Measurements from ENCODE around the gene SNCA. TPM values are rescaled to one million over a fixed set of nuclear protein-coding genes. Genes with fewer than 3 reads are reported as not detected.

SNCA gene
- total and polyA plus RNA-seq, 2 of the 8 experiments (the other 6 are each of a cell fraction or from before 2014, with no cell fraction given), result 8.5 to 16.8 TPM

GRCh38 chr4:89765966-89766365 is 71.0 kb downstream of the SNCA start:
- H2AFZ ChIP-seq (ENCODE audit: low read length), result no peak overlapping the region

More at GRCh38 chr4:89765966-89766365, 71.0 kb downstream of the SNCA start:
- H4K5ac ChIP-seq (ENCODE audit: insufficient read length, low read depth, low read length), result no peak overlapping the region
- no peak overlapping the region for H2BK20ac ChIP-seq (ENCODE audit: low read length)
- H2BK5ac ChIP-seq (ENCODE audit: low read depth, low read length), result no peak overlapping the region
- no peaks in the 10 kb centered on the region for H3K79me2 ChIP-seq (ENCODE audit: control insufficient read depth in 1 of 2, insufficient read depth in 2 of 2, low read length in 2 of 2)
- H4K20me1 ChIP-seq (replicated peaks in 1 of 2; ENCODE audit: control insufficient read depth in 1 of 2, insufficient read depth in 2 of 2, low read length in 2 of 2), result no peaks in the 10 kb centered on the region
- no peak overlapping the region for H2BK120ac ChIP-seq (replicated peaks; ENCODE audit: low read depth, low read length)
- no peak overlapping the region for H4K8ac ChIP-seq (ENCODE audit: extremely low read depth, insufficient read depth, low read length)
- TF ChIP-seq JUND (IDR thresholded peaks at IDR 0.05; ENCODE audit: low read length), result no peak
- no peak overlapping the region for H3K56ac ChIP-seq (replicated peaks; ENCODE audit: insufficient read length, low read depth, low read length)
- ChIA-PET POLR2A (ENCODE audit: partially characterized antibody) (no interaction called here), CTCF (ENCODE audit: partially characterized antibody) (no interaction called here)
- FAIRE-seq (no peak), DNase-seq (ENCODE audit: low read depth in 1 of 2, low spot score in 2 of 2) (no peak)
- H3K9ac ChIP-seq (replicated peaks in 1 of 4; ENCODE audit: extremely low read depth in 1 of 4, low read depth in 3 of 4, low read length in 3 of 4), result no peak overlapping the region
- H2BK12ac ChIP-seq (ENCODE audit: low read depth, low read length), result no peak overlapping the region
- WGBS, 2 experiments (ENCODE audit: extremely low coverage in 1 of 2, insufficient coverage in 1 of 2, insufficient read length in 1 of 2, insufficient replicate concordance in 2 of 2, low coverage in 1 of 2, low lambda C conversion rate in 2 of 2, missing lambda C conversion rate in 1 of 2), result 88% methylated on average over 2 of the region's 2 CpGs; no CpG with 5 or more reads in 1 of the 2 experiments
- no peak overlapping the region for H3K27ac ChIP-seq (ENCODE audit: low read depth, low read length)
- H3K18ac ChIP-seq (ENCODE audit: extremely low read depth, low read length), result no peak overlapping the region
- no peaks in the 10 kb centered on the region for H3K79me1 ChIP-seq (ENCODE audit: low read depth, low read length)
- no peak overlapping the region for H3K4me3 ChIP-seq (ENCODE audit: extremely low read depth in 1 of 4, insufficient read depth in 2 of 4, low read depth in 3 of 4, low read length in 4 of 4)
- H3K36me3 ChIP-seq (ENCODE audit: control insufficient read depth in 2 of 4, insufficient read depth in 4 of 4, low read length in 3 of 4), result no peaks in the 10 kb centered on the region
- H3K27me3 ChIP-seq (replicated peaks in 1 of 4; ENCODE audit: control insufficient read depth in 3 of 4, extremely low read depth in 1 of 4, insufficient read depth in 3 of 4, low read length in 3 of 4), result no peaks in the 10 kb centered on the region
- H3K4me2 ChIP-seq (ENCODE audit: insufficient read depth in 1 of 2, low read depth in 2 of 2, low read length in 2 of 2), result no peak overlapping the region
- H3K9me3 ChIP-seq (ENCODE audit: insufficient read depth in 2 of 2, low read depth in 1 of 2, low read length in 1 of 2), result no peaks in the 10 kb centered on the region
- H3K23ac ChIP-seq (ENCODE audit: insufficient read length), result no peak overlapping the region
- H3K23me2 ChIP-seq (ENCODE audit: low read depth, low read length), result no peaks in the 10 kb centered on the region
- H3K14ac ChIP-seq (ENCODE audit: insufficient read length), result no peak overlapping the region
- no peak overlapping the region for H2AK5ac ChIP-seq (ENCODE audit: low read depth, low read length)
- H3K4ac ChIP-seq (replicated peaks; ENCODE audit: insufficient read length, low read depth, low read length), result no peak overlapping the region
- H4K91ac ChIP-seq (replicated peaks; ENCODE audit: insufficient read length, low read length), result no peak overlapping the region
- no peak overlapping the region for H2BK15ac ChIP-seq (ENCODE audit: low read length)
- H3K4me1 ChIP-seq (replicated peaks in 1 of 4; ENCODE audit: control insufficient read depth in 3 of 4, insufficient read depth in 4 of 4, low read length in 3 of 4), result no peaks in the 10 kb centered on the region
